Coronary artery (tissue), 2 donors: Measurements from ENCODE around the gene LYSMD4.
A peak's percentile ranks its signal among the peaks of the same experiment; 100 is the strongest.

ENCODE experiments used
- DNase-seq: peaks from one replicate; pipeline ENCODE4 v3.0.0-alpha.2; 2017; ENCODE audit warnings: low spot score
- H3K27ac ChIP-seq, 2 donors: fragments of 200-600 bp; sonication (generic); one replicate each; pipeline ENCODE4 v1.5.1; 2016 to 2019
- H3K4me3 ChIP-seq: fragments of 200-600 bp; sonication (generic); 2 replicates; pipeline ENCODE4 v1.5.1; 2016; ENCODE audit warnings: mild to moderate bottlenecking, moderate library complexity
- TF ChIP-seq, protein P1 (sequence below): fragments of 200-600 bp; sonication (generic); IDR thresholded peaks from one replicate; pipeline ENCODE4 v1.5.1; 2019; ENCODE audit warnings: antibody characterized with exemption

Gene LYSMD4

DNA sequence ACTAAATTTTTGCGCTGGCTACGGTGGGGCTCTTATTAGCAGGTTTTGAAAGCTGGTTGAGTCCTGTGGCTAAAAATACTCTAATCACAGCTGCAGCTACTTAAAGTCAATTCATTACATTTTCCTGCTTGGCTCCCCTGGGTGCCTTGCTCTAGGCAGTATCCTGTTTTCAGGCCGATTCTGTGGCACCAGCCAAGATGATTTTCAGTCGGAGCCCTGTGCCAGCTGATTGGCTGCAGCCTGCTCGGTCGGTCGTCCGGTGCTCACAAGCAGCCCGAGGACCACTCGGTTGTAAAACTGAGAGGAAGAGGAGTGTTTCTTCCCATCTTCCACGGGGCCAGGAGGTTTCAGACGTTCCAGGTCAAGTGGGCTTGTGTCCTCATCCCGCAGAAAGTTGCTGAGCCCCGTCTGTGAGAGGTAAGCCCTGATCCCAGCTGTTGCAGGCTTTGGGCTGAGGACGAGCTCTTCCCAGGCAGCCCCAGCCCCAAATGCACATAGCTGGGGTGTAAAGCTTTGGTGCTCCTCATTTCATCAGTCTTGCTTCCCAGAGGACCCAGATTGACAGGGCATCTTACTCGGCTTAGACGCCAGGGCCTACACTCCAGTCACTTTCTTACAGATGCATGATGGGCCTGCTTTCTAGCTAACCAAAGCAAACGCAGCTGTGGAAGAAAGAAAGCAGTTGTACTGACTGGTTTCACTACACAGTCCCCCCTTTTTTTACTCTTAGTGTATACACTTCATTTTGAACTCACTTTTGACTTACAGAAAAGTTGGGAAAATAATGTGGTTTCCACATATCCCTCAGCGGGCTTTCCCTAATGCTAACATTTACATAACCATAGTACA is 15.9 kb downstream of the LYSMD4 start:
- no peak for DNase-seq
- peak overlapping the region; percentile 39 for H3K4me3 ChIP-seq
- peak overlapping the region; percentile 34 to 79 for H3K27ac ChIP-seq
- TF ChIP-seq, protein P1, sequence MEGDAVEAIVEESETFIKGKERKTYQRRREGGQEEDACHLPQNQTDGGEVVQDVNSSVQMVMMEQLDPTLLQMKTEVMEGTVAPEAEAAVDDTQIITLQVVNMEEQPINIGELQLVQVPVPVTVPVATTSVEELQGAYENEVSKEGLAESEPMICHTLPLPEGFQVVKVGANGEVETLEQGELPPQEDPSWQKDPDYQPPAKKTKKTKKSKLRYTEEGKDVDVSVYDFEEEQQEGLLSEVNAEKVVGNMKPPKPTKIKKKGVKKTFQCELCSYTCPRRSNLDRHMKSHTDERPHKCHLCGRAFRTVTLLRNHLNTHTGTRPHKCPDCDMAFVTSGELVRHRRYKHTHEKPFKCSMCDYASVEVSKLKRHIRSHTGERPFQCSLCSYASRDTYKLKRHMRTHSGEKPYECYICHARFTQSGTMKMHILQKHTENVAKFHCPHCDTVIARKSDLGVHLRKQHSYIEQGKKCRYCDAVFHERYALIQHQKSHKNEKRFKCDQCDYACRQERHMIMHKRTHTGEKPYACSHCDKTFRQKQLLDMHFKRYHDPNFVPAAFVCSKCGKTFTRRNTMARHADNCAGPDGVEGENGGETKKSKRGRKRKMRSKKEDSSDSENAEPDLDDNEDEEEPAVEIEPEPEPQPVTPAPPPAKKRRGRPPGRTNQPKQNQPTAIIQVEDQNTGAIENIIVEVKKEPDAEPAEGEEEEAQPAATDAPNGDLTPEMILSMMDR = no peak

- H3K27ac ChIP-seq = peak overlapping the region; percentile 34 to 79
- TF ChIP-seq, protein P1 = no peak
- H3K4me3 ChIP-seq = peak overlapping the region; percentile 39
- no peak for DNase-seq
Observed at GRCh38 chr15:99716540-99717095, 16.6 kb downstream of the LYSMD4 start.

DNA sequence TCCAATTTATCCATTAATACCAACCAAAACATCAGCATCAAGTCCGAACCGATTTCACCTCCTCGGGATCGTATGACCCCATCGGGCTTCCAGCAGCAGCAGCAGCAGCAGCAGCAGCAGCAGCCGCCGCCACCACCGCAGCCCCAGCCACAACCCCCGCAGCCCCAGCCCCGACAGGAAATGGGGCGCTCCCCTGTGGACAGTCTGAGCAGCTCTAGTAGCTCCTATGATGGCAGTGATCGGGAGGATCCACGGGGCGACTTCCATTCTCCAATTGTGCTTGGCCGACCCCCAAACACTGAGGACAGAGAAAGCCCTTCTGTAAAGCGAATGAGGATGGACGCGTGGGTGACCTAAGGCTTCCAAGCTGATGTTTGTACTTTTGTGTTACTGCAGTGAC is 20.8 kb downstream of the LYSMD4 start:
- Histone ChIP-seq H3K4me3 (no peak overlapping the region), H3K27ac (no peak overlapping the region)
- TF ChIP-seq, protein P1 = no peak
- DNase-seq = no peak

DNA sequence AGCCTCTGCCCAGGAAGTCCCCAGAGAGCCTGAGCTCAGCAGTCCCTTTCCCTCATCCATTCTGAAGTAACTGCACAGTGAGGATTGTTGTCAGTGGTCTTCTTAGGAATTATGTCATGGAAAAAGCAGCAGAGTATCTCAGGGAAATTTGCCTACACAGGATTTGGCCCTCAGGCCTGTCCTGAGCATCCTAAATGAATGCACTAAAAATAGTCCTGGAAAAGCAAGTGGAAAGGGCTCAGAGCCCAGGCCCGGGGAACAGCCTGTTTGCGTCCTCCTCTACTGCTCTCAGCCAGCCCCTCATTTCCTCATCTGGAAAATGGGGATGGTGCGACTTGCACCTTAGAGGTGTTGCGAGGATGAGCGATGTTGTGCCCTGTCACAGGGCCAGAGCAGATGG is 21.6 kb downstream of the LYSMD4 start:
- TF ChIP-seq, protein P1 = no peak
- peak overlapping the region in 1 of 2 donors; percentile 65 for H3K27ac ChIP-seq
- DNase-seq = no peak

DNA sequence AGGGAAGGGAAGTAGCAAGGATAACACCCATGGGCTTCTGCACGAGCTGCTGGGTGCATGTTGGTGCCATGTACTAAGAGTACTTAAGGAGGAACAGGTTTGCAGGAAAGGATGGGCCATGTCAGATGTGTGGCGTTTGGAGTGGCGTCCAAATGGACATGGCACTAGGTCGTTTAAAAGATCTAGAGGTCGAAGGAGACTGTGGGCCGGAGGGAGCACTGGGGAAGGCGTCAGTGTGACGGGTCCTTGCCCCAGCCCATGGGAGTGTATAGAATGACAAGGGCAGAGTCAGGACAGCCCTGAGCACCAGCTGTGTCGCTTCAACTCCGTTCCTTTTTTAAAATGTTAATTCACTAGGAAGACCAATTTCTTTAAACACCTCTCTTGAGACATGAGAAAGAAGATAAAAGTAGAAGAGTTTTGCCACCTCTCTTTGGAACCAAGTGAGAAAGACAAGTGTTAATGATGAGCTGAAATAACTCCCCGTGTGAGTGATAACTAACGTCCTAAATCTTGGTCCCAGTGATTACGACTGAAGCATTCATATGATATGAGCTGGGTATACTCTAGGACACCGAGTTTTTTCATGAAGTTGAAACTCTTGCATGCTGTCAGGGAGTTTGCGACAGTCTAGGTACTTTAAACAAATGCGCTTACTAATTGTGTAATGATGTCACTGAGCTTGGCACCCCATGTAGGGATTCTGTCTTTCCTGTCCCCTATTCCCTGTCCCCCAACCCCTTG is 23.8 kb downstream of the LYSMD4 start:
- DNase-seq = no peak
- H3K27ac ChIP-seq = peak overlapping the region; percentile 49 to 81

More for the DNA sequence above, 21.6 kb downstream of the LYSMD4 start:
- no peak overlapping the region for H3K4me3 ChIP-seq

DNA sequence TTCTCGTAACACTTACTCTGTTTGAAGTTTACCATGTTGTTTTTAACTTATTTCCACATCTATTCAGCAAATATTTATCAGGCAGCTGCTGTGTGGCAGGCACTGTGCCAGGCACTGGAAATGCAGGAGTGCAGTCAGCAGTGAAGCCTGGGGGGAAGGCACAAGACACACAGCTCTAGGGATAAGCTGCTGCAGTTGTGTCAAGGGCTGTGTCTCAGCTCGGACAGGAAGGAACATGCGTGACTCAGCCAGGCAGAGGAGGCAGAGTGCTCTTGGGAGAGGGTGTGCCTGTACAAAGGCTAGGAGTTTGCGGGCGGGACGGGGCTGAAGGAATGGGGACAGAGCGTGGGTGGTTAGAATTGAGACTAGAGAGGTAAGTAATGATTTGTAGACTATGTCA is 24.7 kb downstream of the LYSMD4 start:
- TF ChIP-seq, protein P1 = no peak
- Histone ChIP-seq H3K4me3 (peak overlapping the region; percentile 23), H3K27ac (peak overlapping the region; percentile 49 to 81)
- peak; percentile 86 for DNase-seq

More for the DNA sequence above, 23.8 kb downstream of the LYSMD4 start:
- TF ChIP-seq, protein P1 = no peak
- H3K4me3 ChIP-seq = peak overlapping the region; percentile 23
